GM19463 (cell line): ENCODE results near the gene CWC15.
"Not testable (repeated sequence)": the region's sequence is repeated elsewhere in the genome, so short reads cannot be mapped to it uniquely, and the experiment has no call there.

Source experiments
- ATAC-seq: cut with Tn5 transposase; IDR thresholded peaks from one replicate; pipeline ENCODE4 v1.9.1; 2021; ENCODE audit warnings: mild to moderate bottlenecking, moderate library complexity; ENCODE audit not compliant: unreplicated experiment

Gene CWC15

DNA sequence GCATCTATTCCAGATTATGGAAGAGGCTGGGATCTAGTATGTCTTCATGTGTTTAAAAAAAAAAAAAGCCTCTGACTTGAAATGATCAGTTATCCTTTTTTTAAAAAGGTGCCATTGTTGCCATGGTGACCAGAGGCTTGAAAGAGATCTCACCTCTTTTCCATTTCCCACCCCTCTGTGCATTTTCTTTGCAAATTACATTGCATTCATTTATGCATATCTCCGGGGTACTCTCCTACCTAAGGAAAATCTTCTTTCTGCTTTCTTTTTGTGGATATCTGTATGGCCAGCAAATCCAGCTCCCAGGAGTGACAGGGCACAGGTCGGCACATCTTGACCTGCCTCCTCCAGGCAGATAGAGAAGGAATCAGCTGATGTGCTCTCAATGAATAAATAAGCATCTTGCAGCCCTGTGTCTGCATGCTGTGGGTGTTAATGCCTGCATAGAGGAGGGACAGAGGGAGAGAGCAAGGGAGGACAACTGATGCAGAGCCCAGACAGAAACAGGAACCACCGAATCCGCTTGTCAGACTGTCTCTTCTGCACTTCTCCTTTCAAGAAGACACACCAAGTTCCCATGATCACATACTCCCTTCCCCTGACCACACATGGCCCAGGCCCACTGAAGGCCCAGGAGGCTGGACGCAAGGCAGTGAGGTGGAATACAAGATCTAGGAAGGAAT is 50.9 kb downstream of the CWC15 start:
- no peak for ATAC-seq

DNA sequence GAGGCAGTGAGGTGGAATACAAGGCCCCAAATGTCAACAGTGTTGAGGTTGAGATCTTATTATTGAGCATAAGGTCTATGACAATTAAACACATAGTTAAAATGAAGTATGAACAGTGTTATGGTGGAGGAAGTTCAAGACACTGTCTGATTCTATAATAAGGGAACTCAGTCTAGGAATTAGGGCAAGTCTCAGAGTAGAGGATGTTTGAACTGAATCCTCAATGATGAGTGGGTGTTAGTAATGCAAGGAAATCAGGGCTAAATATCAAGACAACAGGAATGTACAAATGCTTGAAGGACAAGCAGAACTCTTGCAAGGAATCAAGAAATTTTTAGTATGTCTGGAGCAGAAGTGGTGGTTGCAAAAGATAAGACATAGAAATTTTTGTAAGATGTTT is 53.0 kb downstream of the CWC15 start:
- ATAC-seq = no peak

DNA sequence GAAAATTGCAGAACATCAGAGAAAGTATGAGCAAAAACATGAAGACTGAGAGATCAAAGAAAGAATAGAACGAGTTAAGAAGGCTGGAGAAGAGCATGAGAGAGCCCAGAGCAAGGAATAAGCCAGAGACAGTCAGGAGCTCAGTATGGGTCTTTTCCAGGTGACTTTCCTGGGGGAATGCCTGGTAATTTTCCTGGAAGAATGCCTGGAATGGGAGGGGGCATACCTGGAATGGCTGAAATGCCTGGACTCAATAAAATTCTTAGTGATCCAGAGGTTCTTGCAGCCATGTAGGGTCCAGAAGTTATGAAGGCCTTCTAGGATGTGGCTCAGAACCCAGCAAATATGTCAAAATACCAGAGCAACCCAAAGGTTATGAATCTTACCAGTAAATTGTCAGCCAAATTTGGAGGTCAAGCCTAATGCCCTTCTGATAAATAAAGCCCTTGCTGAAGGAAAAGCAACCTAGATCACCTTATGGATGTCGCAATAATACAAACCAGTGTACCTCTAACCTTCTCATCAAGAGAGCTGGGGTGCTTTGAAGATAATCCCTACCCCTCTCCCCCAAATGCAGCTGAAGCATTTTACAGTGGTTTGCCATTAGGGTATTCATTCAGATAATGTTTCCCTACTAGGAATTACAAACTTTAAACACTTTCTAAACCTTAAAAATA is 59.5 kb downstream of the CWC15 start:
- not testable (repeated sequence) for ATAC-seq

DNA sequence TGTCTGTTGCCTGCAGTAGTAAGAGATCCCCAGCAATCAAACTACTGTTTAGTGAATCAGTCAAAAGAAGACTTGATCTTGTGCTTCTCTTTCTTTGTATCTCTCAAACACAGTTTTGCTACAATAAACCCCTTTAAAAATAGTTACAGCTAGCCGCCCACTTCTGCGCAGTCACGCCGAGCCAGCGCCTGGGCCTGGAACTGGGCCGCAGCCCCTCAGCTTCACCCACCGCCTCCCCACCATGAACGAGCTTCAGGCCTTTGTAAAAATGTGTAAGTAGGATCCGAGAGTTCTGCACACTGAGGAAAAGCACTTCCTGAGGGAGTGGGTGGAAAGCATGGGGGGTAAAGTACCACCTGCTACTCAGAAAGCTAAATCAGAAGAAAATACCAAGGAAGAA is 60.5 kb downstream of the CWC15 start:
- no peak for ATAC-seq
